GM18909 (cell line): ENCODE results near the gene CEP89.
"Not testable (repeated sequence)": the region's sequence is repeated elsewhere in the genome, so short reads cannot be mapped to it uniquely, and the experiment has no call there.

Source experiments
- ATAC-seq: cut with Tn5 transposase; IDR thresholded peaks from one replicate; pipeline ENCODE4 v1.9.1; 2021; ENCODE audit warnings: mild to moderate bottlenecking; ENCODE audit not compliant: unreplicated experiment, poor library complexity

Gene CEP89

GRCh38 chr19:32971715-32972540 lies at the start of gene CEP89, which contains the start of gene FAAP24:
Gene CEP89, minus strand, starts transcription at chr19:32971958. Its CDS starts 84 bp downstream, at chr19:32971874.
Gene FAAP24, plus strand, starts transcription at chr19:32972242. Its CDS starts 955 bp downstream, at chr19:32973197.
- peak; percentile 99 for ATAC-seq

GRCh38 chr19:33010891-33011290 lies 39.1 kb upstream of the CEP89 start:
- ATAC-seq: not testable (repeated sequence)

- no peak for ATAC-seq
Measured at GRCh38 chr19:33008738-33009137, 37.0 kb upstream of the CEP89 start.

GRCh38 chr19:33005440-33005839 lies 33.7 kb upstream of the CEP89 start:
- no peak for ATAC-seq

GRCh38 chr19:33003424-33004024 lies 31.8 kb upstream of the CEP89 start:
- ATAC-seq: not testable (repeated sequence)

- ATAC-seq: not testable (repeated sequence)
Measured at GRCh38 chr19:33002126-33002865, 30.5 kb upstream of the CEP89 start.

- ATAC-seq: no peak
Measured at GRCh38 chr19:33000910-33001309, 29.2 kb upstream of the CEP89 start.

GRCh38 chr19:33000510-33000909 lies 28.8 kb upstream of the CEP89 start:
- no peak for ATAC-seq

- ATAC-seq: no peak
Measured at GRCh38 chr19:32998722-32999121, 27.0 kb upstream of the CEP89 start.

- ATAC-seq: no peak
Measured at GRCh38 chr19:32997716-32998355, 26.1 kb upstream of the CEP89 start.

GRCh38 chr19:32997061-32997464 lies 25.3 kb upstream of the CEP89 start:
- not testable (repeated sequence) for ATAC-seq

- ATAC-seq: not testable (repeated sequence)
Measured at GRCh38 chr19:32995966-32996365, 24.2 kb upstream of the CEP89 start.

GRCh38 chr19:32988724-32989123 lies 17.0 kb upstream of the CEP89 start:
- no peak for ATAC-seq

GRCh38 chr19:32988254-32988653 lies 16.5 kb upstream of the CEP89 start:
- not testable (repeated sequence) for ATAC-seq

GRCh38 chr19:32982488-32982887 lies 10.7 kb upstream of the CEP89 start:
- not testable (repeated sequence) for ATAC-seq

GRCh38 chr19:32979807-32980206 lies 8.0 kb upstream of the CEP89 start:
- not testable (repeated sequence) for ATAC-seq

- not testable (repeated sequence) for ATAC-seq
Measured at GRCh38 chr19:32977813-32978212, 6.1 kb upstream of the CEP89 start.

GRCh38 chr19:32977280-32977679 lies 5.5 kb upstream of the CEP89 start:
- ATAC-seq: no peak

- no peak for ATAC-seq
Measured at GRCh38 chr19:32976223-32976805, 4.6 kb upstream of the CEP89 start.

GRCh38 chr19:32971012-32971595 lies 654 bp downstream of the CEP89 start:
- no peak for ATAC-seq
